Measurements from ENCODE around the gene WNT16.

DNA sequence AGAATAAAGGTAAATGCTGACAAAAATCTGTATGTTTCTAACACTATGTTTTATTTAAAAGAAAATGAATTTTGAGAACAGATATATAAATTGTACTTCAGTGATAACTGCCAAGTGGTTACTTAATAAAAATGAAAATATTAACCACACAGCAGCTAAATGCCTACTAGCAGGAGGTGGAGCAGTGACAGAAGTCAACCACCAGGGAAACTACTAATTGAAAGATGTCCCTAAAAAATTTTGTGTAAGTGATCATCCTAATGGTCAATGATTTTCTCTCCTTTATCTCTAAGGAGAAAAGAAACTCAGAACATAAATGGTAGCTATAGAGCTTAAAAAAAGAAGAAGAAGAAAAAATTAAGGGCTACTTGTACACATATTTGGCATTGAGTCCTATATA, 22.9 kb downstream of the WNT16 start:
- TF ChIP-seq, protein P1, sequence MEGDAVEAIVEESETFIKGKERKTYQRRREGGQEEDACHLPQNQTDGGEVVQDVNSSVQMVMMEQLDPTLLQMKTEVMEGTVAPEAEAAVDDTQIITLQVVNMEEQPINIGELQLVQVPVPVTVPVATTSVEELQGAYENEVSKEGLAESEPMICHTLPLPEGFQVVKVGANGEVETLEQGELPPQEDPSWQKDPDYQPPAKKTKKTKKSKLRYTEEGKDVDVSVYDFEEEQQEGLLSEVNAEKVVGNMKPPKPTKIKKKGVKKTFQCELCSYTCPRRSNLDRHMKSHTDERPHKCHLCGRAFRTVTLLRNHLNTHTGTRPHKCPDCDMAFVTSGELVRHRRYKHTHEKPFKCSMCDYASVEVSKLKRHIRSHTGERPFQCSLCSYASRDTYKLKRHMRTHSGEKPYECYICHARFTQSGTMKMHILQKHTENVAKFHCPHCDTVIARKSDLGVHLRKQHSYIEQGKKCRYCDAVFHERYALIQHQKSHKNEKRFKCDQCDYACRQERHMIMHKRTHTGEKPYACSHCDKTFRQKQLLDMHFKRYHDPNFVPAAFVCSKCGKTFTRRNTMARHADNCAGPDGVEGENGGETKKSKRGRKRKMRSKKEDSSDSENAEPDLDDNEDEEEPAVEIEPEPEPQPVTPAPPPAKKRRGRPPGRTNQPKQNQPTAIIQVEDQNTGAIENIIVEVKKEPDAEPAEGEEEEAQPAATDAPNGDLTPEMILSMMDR (IDR thresholded peaks at IDR 0.05) = peak; percentile 22
- no peak for TF ChIP-seq EZH2phosphoT487 (IDR thresholded peaks at IDR 0.05)

Measured in neural progenitor cell (in vitro differentiated cells).